Measurements from ENCODE around the gene CTAGE1.
A peak's percentile ranks its signal among the peaks of the same experiment; 100 is the strongest.
"Not testable (repeated sequence)": the region's sequence is repeated elsewhere in the genome, so short reads cannot be mapped to it uniquely, and the experiment has no call there.

The CTAGE1 gene, protein sequence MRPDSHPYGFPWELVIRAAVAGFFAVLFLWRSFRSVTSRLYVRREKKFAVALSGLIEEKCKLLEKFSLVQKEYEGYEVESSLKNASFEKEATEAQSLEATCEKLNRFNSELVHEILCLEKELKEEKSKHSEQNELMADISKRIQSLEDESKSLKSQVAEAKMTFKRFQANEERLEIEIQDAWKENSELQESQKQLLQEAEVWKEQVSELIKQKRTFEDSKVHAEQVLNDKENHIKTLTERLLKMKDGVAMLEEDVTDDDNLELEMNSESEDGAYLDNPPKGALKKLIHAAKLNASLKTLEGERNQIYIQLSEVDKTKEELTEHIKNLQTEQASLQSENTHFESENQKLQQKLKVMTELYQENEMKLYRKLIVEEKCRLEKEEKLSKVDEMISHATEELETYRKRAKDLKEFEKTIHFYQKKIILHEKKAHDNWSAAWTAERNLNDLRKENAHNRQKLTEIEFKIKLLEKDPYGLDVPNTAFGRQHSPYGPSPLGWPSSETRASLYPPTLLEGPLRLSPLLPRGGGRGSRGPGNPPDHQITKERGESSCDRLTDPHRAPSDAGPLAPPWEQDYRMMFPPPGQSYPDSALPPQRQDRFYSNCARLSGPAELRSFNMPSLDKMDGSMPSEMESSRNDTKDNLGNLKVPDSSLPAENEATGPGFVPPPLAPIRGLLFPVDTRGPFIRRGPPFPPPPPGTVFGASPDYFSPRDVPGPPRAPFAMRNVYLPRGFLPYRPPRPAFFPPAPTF

GRCh38 chr18:22417496-22418188 is at the start of gene CTAGE1:
CTAGE1 (minus strand) TSS chr18:22417915; CDS start chr18:22417811, 104 bp downstream.
- DNase-seq (ENCODE audit: low spot score) = no peak

GRCh38 chr18:22466608-22467395 is 49.1 kb upstream of the CTAGE1 start:
- peak; percentile 32 for DNase-seq (ENCODE audit: low spot score)

DNA sequence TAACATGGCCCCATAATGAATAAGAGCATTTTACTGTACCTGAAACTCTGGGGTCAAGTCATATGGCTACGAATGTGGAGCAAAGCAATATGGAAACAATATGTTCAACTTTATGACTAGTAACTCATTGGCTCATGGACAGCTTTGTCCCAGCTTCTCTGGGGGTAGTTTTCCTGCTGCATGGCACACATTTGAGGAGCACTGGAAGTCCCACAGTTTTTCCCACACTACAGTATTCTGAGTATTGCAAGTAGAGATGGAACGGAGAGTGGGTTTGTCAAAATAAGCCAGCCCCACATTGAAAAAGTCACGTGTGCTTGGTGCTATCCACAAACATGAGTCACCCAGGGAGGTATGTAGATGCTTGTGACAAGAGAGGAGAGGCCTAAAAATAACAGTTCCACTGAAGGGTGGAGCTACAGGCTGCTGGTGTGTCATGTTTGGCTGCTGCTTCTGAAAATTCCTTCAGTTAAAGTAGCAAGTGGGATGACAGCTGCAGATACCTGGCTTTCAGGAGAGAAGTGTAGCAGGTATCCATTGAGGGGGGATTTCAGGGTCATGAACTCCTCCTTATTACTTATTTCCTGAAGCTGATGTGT is 48.2 kb upstream of the CTAGE1 start:
- peak; percentile 94 for DNase-seq (ENCODE audit: low spot score)

DNA sequence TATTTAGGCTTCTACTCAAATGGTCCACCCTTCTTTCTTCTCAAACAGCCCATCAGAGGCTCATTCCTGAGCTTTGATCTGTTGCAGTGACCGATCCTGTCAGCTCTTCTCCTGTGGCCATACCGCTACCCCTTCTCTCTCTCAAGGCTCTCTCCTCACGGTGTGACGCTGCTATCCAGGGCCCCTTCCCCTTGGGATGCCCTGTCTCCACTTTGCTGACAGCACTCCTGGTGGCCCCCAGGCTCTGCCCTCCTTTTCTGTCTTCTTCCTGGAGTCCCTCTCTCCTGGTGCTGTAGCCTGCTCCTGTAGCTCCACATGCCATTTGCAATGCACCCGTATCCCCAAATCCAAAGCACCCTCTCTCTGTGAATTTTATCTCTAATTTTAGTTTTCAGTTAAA is 45.4 kb upstream of the CTAGE1 start:
- DNase-seq (ENCODE audit: low spot score) = no peak

DNA sequence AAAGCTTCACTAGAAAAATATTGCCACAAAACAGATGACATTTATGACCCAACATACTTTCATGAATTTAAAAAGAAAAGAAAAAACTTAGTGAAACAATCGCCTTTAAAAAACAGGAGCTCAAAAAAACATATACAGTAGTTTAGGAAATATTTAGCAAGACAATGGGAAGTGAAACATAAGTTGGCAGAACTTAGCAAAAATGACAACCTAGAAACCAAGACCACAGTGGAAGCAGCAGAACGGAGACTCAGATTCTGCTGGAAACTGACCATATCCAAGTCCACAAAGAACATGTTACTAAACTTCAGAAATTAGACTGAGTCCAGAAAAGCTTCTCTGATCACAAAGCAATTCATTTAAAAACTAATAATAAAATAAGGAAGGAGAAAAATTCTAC is 41.8 kb upstream of the CTAGE1 start:
- DNase-seq (ENCODE audit: low spot score) = no peak

DNA sequence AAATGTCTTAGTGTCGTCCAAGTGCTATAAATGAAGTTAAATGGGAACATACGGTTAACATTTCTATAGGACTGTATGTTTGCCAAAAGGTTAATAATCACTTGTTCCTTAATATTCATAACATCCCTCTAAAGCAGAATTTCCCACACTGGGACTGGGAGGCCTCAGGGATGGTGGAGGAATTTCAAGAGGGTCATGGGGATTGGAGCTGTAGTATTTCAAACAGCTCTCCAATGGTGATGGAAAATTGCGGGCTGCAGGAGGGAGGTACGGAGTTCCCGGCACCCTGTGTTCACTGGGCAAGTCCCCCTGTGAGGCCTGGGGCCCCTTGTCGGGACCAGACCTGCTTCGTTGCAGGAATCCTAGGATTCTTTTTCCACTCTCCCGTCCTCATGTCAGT is 39.8 kb upstream of the CTAGE1 start:
- no peak for DNase-seq (ENCODE audit: low spot score)

DNA sequence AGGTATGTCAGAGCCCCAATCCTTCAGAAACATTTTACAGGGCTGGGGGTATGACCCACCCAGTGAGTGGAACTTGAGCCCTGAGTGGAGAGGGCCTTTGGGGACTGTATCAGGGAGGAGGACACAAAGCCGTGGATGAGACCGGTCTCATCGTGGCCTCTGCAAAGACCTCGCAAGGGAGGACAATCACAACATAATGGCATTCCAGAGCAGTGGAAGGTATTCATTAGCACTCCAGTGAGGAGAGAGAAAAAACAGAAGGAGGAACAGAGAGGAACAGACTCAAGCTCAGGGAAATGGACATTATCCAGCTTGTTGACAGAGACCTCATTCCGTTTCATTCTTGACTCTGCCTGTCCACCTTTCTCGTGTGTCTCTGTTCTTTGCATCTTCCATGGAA is 38.8 kb upstream of the CTAGE1 start:
- no peak for DNase-seq (ENCODE audit: low spot score)

DNA sequence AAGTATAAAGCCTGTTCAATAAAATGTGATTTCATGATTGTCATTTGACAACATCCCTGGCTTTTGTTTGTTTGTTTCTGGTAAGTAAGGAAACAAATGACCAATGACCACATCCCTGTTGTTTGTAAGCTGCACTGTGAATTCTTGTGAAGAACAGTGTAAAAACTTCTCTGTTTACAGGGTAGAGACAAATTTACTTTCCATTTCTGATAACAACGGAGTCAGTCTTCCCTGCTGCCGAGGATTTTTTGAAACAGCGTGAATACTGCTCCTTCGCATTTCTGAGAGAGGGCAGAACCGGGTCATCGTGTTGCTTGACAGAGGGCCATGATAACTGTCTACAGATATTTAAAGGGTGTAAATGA is 38.4 kb upstream of the CTAGE1 start:
- DNase-seq (ENCODE audit: low spot score) = no peak

DNA sequence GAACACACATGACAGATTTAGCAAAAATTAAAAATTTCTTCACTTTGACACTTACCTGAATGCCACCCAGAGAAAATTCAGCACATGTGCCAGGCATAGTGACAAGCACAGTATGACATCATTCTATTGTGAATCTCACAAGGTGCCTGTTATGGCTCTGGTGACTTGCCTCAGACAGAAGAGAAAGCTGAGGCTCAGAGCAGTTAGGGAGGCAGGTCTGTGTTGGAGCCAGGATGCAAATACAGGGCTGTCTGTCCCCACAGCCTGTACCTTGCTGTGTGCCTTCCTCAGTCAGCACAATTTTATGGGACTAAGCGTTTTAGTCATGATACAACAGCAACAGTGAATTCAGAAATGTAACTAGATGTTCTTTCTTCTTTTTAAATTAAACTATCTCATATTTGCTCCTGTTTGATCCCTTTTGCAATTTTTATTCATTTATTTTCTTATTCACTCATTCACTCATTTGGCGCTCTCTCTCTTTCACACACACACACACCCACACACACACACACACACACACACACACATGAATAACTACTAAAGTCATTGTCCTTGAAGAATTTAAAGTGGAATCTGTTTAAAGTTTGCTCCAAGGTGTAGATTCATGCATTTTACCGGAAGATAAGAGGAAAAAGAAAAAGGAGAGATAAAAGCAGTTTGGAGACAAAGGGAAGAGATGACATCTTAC is 37.9 kb upstream of the CTAGE1 start:
- no peak for DNase-seq (ENCODE audit: low spot score)

DNA sequence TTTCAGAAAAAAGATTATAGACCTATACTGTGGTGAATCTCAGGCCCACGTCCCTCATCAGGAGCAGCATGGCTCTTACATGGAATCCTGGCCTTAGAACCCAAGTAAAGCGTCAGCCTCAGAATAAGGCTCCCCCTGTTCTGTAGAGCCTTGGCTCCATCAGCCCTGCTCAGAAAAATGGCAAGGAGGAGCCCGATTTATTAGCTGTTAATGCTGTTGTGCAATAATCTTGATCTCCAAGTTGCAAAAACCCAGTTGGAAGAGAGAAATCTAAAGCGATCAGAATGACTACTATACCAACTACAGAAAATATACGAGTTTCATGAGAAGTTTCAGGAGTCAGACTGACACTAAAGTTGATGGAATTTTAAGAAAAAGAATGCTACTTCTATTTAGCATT is 35.6 kb upstream of the CTAGE1 start:
- DNase-seq (ENCODE audit: low spot score) = no peak

GRCh38 chr18:22452226-22452668 is 34.5 kb upstream of the CTAGE1 start:
- no peak for DNase-seq (ENCODE audit: low spot score)

DNA sequence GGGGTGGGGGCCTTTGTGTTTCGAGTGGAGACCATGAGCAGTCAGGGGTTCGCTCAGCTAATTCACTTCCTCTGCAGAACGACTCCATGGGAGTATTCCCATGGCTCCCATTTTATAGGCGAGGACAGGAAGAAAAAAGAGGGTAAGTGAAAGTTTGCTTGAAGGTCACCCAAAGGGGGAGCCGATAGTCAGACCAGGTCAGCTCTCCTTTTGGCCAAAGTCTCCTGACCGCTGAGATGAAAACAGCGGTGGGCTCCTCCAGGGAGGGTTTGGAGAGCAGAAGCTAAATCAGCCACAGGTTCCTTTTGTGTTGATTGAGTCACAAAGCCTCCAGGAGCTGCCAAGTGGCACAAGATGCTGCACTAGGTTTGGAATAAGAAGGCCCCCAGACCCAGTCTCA is 34.1 kb upstream of the CTAGE1 start:
- DNase-seq (ENCODE audit: low spot score) = peak; percentile 11

DNA sequence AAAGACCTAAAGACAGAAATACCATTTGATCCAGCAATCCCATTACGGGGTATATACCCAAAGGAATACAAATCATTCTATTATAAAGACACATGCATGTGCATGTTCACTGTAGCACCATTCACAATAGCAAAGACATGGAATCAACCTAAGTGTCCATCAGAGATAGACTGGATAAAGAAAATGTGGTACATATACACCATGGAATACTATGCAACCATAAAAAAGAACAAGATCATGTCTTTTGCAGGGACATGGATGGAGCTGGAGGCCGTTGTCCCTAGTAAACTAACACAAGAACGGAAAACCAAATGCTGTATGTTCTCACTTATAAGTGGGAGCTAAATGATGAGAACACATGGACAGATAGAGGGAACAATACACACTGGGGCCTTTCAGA is 33.1 kb upstream of the CTAGE1 start:
- DNase-seq (ENCODE audit: low spot score) = not testable (repeated sequence)

- not testable (repeated sequence) for DNase-seq (ENCODE audit: low spot score)
These were observed 32.6 kb upstream of the CTAGE1 start for GRCh38 chr18:22450318-22450717.

DNA sequence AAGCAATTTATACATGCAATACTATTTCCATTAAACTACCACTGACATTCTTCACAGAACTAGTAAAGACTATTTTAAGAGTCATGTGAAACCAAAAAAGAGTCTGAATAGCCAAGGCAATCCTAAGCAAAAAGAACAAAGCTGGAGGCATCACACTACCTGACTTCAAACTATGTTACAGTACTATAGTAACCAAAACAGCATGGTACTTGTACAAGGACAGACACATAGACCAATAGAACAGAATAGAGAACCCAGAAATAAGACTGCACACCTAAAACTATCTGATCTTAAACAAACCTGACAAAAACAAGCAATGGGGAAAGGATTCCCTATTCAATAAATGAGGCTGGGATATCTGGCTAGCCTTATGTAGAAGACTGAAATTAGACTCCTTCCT is 32.0 kb upstream of the CTAGE1 start:
- not testable (repeated sequence) for DNase-seq (ENCODE audit: low spot score)

GRCh38 chr18:22448238-22448637 is 30.5 kb upstream of the CTAGE1 start:
- DNase-seq (ENCODE audit: low spot score) = no peak

- no peak for DNase-seq (ENCODE audit: low spot score)
These were observed 30.1 kb upstream of the CTAGE1 start for GRCh38 chr18:22447792-22448191.

DNA sequence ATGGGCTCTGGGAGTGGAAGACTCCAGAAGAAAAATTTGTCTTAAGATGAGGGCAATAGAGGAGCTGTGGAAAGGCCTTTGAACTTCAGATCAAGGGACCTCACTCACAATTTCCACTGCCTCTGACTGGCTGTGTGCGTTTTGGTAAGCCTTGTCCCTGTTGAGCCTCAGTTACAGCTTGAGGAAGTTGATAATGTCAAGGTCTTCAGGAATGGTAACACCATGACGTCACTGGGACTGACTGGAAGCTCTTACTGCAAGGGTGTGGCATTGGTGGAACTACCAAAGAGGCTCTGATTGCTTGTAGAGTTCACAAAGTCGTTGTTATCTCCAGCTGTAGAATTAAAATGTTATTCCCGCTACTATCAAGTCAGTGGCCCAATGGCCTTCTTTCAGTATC is 29.2 kb upstream of the CTAGE1 start:
- DNase-seq (ENCODE audit: low spot score) = no peak

DNA sequence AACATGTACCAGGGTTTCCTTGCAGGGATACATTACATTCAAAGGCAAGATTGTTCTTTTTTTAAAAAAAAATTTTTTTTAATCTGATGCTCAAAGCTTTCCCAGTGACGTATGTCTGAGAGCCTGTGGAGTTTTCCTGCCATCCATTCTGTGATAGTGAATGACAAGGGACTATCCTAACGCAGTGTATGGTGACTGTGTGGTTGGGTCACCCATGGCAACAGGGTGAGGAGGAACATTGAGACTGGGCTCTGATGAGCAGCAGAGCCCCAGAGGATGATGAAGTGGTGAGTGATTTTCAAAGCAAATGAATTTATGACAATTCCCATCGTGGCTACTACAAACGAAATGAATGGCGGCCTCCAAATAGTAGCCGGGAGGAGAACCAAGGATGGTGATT is 28.6 kb upstream of the CTAGE1 start:
- DNase-seq (ENCODE audit: low spot score) = no peak

DNA sequence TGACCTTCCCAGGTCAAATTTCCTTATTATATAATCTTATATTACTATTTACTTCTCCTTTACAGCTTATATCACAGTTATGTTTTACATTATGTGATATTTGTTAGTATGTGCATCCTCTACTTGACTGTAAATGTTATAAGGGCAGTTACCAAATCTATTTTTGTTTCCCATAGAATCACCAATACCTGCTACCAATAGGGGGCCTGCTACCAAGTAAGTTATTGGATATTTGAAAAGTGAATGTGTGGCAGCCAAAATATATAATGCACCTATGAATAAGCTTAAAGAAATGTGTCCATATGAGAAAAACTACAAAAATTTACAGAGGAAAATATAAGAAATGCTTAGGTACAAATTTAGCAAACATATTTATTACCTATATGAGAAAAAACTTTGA is 23.9 kb upstream of the CTAGE1 start:
- DNase-seq (ENCODE audit: low spot score) = no peak

- no peak for DNase-seq (ENCODE audit: low spot score)
These were observed 21.7 kb upstream of the CTAGE1 start for GRCh38 chr18:22439447-22439846.

All from SW480 (cell line).